WI38 (cell line): ENCODE data around the gene ENTREP1.

Source experiments
- H3K4me3 ChIP-seq: 2 replicates; pipeline ENCODE4 v1.5.1; 2011; ENCODE audit warnings: low read depth, mild to moderate bottlenecking, control low read depth, low read length
- CTCF ChIP-seq: IDR thresholded peaks from 2 replicates; pipeline ENCODE4 v1.5.1; 2012; ENCODE audit warnings: low read depth, mild to moderate bottlenecking, control low read depth, low read length

Gene ENTREP1

GRCh38 chr9:69427286-69427685 is 102.3 kb downstream of the ENTREP1 start:
- TF ChIP-seq CTCF: no peak
- no peak overlapping the region for H3K4me3 ChIP-seq

- H3K4me3 ChIP-seq: no peak overlapping the region
- no peak for TF ChIP-seq CTCF
Measured at GRCh38 chr9:69428017-69428785, 103.2 kb downstream of the ENTREP1 start.

GRCh38 chr9:69429281-69429680 is 104.3 kb downstream of the ENTREP1 start:
- TF ChIP-seq CTCF: no peak
- H3K4me3 ChIP-seq: no peak overlapping the region

GRCh38 chr9:69430206-69430605 is 105.2 kb downstream of the ENTREP1 start:
- H3K4me3 ChIP-seq: no peak overlapping the region
- no peak for TF ChIP-seq CTCF

GRCh38 chr9:69431203-69431602 is 106.2 kb downstream of the ENTREP1 start:
- TF ChIP-seq CTCF: no peak
- no peak overlapping the region for H3K4me3 ChIP-seq

GRCh38 chr9:69431777-69432176 is 106.8 kb downstream of the ENTREP1 start:
- TF ChIP-seq CTCF: no peak
- no peak overlapping the region for H3K4me3 ChIP-seq

GRCh38 chr9:69432623-69433022 is 107.6 kb downstream of the ENTREP1 start:
- TF ChIP-seq CTCF: no peak
- no peak overlapping the region for H3K4me3 ChIP-seq
